Hepatocyte (in vitro differentiated cells): ENCODE measurements around the gene TANGO2.

Source experiments
- EZH2phosphoT487 ChIP-seq: fragments of 200-600 bp; sonication (generic); IDR thresholded peaks from one replicate; pipeline ENCODE4 v1.6.1; 2018; ENCODE audit warnings: antibody characterized with exemption, mild to moderate bottlenecking, low read depth, moderate library complexity; ENCODE audit not compliant: unreplicated experiment, severe bottlenecking
- TF ChIP-seq, protein P1 (sequence below): fragments of 200-600 bp; sonication (generic); IDR thresholded peaks from 2 replicates; pipeline ENCODE4 v1.5.1; 2016; ENCODE audit warnings: antibody characterized with exemption, mild to moderate bottlenecking; ENCODE audit not compliant: poor library complexity

DNA sequence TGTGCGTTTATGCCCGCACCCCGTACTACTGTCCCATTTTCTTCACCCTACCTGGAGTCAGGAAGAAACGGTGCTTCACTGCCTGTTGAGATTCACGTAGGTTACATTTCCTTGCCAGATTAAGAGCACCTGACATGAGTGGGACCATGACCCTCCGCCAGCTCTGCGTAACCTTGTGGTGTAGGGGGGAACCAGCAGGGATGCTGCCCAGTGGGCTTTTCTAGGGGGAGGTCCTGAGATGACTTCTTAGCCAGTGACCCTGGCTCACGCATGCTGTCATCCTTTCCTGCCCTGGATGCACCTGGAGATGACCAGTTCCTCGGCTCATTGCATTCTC lies 3.3 kb upstream of the TANGO2 start:
- TF ChIP-seq, protein P1, sequence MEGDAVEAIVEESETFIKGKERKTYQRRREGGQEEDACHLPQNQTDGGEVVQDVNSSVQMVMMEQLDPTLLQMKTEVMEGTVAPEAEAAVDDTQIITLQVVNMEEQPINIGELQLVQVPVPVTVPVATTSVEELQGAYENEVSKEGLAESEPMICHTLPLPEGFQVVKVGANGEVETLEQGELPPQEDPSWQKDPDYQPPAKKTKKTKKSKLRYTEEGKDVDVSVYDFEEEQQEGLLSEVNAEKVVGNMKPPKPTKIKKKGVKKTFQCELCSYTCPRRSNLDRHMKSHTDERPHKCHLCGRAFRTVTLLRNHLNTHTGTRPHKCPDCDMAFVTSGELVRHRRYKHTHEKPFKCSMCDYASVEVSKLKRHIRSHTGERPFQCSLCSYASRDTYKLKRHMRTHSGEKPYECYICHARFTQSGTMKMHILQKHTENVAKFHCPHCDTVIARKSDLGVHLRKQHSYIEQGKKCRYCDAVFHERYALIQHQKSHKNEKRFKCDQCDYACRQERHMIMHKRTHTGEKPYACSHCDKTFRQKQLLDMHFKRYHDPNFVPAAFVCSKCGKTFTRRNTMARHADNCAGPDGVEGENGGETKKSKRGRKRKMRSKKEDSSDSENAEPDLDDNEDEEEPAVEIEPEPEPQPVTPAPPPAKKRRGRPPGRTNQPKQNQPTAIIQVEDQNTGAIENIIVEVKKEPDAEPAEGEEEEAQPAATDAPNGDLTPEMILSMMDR = no peak
- TF ChIP-seq EZH2phosphoT487 = no peak
